ENCODE results near the gene NECAB3. TPM values are rescaled to one million over a fixed set of nuclear protein-coding genes. Genes with fewer than 3 reads are reported as not detected.
A peak's percentile ranks its signal among the peaks of the same experiment; 100 is the strongest.

The NECAB3 gene
- total RNA-seq, 1 donor from 2014 or later: 63.3 TPM

GRCh38 chr20:33709398-33709797, 35.2 kb upstream of the NECAB3 start:
- H3K36me3 Mint-ChIP-seq (ENCODE audit: low read depth): no peaks in the 10 kb centered on the region

DNA sequence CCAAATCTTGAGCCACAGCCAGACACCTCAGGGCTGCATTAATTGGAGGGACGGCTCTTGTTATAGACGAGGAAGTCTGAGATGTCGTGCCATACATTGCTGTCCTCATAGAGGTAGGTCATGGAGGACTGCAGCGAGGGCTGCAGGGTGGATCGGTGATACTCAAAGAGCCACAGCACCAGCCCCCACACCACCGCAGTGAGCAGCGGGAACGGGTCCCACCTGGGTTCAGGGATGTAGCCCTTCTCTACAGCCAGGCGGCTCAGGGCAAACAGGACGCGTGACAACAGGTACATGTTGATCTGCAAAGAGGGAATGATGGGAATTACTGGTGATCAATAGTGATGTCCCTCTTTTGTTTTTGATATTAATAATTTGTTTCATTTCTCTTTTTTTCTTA, 33.4 kb upstream of the NECAB3 start:
- H3K9me3 Mint-ChIP-seq: no peaks in the 10 kb centered on the region
- TF ChIP-seq, protein P1, sequence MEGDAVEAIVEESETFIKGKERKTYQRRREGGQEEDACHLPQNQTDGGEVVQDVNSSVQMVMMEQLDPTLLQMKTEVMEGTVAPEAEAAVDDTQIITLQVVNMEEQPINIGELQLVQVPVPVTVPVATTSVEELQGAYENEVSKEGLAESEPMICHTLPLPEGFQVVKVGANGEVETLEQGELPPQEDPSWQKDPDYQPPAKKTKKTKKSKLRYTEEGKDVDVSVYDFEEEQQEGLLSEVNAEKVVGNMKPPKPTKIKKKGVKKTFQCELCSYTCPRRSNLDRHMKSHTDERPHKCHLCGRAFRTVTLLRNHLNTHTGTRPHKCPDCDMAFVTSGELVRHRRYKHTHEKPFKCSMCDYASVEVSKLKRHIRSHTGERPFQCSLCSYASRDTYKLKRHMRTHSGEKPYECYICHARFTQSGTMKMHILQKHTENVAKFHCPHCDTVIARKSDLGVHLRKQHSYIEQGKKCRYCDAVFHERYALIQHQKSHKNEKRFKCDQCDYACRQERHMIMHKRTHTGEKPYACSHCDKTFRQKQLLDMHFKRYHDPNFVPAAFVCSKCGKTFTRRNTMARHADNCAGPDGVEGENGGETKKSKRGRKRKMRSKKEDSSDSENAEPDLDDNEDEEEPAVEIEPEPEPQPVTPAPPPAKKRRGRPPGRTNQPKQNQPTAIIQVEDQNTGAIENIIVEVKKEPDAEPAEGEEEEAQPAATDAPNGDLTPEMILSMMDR (conservative IDR thresholded peaks at IDR 0.05): no peak
- no peak overlapping the region for H3K4me3 Mint-ChIP-seq
- peak overlapping the region; percentile 35 for H3K27ac Mint-ChIP-seq (ENCODE audit: unreplicated experiment)
- H3K27me3 Mint-ChIP-seq (ENCODE audit: low read depth): no peaks in the 10 kb centered on the region
- peaks cover 8% of the 10 kb centered on the region for H3K4me1 Mint-ChIP-seq
- DNase-seq (ENCODE audit: low read depth, low spot score): no peak
- no peaks in the 10 kb centered on the region for H3K36me3 Mint-ChIP-seq (ENCODE audit: low read depth)

More at GRCh38 chr20:33709398-33709797, 35.2 kb upstream of the NECAB3 start:
- no peaks in the 10 kb centered on the region for H3K9me3 Mint-ChIP-seq
- TF ChIP-seq, protein P1 (conservative IDR thresholded peaks at IDR 0.05): no peak
- DNase-seq (ENCODE audit: low read depth, low spot score): no peak
- H3K27me3 Mint-ChIP-seq (ENCODE audit: low read depth): no peaks in the 10 kb centered on the region
- H3K4me1 Mint-ChIP-seq: peaks cover 8% of the 10 kb centered on the region
- H3K4me3 Mint-ChIP-seq: no peak overlapping the region
- H3K27ac Mint-ChIP-seq (ENCODE audit: unreplicated experiment): no peak overlapping the region

DNA sequence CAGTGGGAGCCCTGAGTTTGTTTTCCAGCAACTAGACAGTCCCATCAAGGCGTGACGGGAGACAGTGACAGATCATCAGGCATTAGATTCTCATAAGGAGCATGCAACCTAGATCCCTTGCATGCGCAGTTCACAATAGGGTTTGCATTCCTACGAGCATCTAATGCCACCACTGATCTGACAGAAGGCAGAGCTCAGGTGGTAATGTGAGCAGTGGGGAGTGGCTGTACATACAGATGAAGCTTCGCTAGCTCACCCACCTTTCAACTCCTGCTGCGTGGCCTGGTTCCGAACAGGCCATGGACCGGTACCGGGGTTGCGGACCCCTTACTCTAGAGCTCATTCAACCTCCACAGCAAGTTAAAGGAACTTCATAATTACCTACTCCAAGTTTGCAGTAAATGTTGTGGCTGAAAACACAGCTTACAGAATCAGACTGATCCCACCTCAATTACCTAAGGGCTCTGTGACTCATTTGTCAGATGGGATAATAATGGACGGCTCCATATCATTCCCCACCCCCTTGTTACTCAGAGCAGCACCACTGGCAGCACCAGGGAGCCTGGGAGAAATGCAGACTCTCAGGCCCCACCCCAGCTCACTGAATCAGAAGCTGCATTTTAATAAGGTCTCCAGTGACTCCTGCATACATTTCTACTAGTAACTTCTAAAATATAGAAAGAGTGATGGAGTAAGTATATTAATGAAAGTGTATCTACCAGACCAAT, 30.1 kb upstream of the NECAB3 start:
- H3K9me3 Mint-ChIP-seq: peaks cover 3% of the 10 kb centered on the region
- H3K27me3 Mint-ChIP-seq (ENCODE audit: low read depth): no peaks in the 10 kb centered on the region
- no peak for DNase-seq (ENCODE audit: low read depth, low spot score)
- peaks cover 8% of the 10 kb centered on the region for H3K4me1 Mint-ChIP-seq
- TF ChIP-seq, protein P1 (conservative IDR thresholded peaks at IDR 0.05): no peak
- no peak overlapping the region for H3K4me3 Mint-ChIP-seq
- H3K27ac Mint-ChIP-seq (ENCODE audit: unreplicated experiment): no peak overlapping the region
- peaks cover 5% of the 10 kb centered on the region for H3K36me3 Mint-ChIP-seq (ENCODE audit: low read depth)

DNA sequence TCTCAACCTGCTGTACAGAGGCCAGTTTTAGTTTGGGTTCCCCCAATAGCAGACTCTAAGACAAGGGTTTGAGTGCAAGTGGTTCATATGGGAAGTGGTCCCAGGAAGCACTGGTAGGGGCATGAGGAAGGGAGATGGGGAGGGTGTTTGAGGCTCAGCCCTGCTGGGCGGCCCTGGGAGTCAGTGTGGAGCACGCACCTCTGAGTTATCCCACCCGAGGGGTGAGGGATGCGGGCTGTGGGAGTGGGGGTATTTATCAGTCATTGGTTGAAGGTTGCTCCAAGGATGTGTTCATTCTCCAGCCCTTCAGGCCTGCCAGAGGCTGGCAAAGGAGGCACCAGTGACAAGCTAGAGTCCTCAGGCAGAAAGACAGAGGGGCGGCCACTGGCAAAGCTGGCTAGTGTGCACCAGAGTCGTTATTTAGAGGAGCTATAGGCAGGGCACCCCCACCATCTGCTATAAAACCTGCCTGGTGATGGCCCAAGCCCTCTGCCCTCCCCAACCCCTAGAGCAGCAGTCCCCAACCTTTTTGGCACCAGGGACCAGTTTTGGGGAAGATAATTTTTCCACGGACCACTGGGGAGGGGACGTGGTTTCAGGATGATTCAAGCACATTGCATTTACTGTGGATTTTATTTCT, 29.4 kb upstream of the NECAB3 start:
- Mint-ChIP-seq H3K4me3 (no peak overlapping the region), H3K27me3 (ENCODE audit: low read depth) (no peaks in the 10 kb centered on the region), H3K36me3 (ENCODE audit: low read depth) (peaks cover 5% of the 10 kb centered on the region), H3K4me1 (peaks cover 8% of the 10 kb centered on the region), H3K27ac (ENCODE audit: unreplicated experiment) (peak overlapping the region; percentile 9), H3K9me3 (peaks cover 3% of the 10 kb centered on the region)
- TF ChIP-seq, protein P1 (conservative IDR thresholded peaks at IDR 0.05): no peak
- DNase-seq (ENCODE audit: low read depth, low spot score): no peak

- Mint-ChIP-seq H3K27ac (ENCODE audit: unreplicated experiment) (peak overlapping the region; percentile 1), H3K4me1 (peaks cover 8% of the 10 kb centered on the region), H3K4me3 (no peak overlapping the region), H3K9me3 (peaks cover 5% of the 10 kb centered on the region), H3K27me3 (ENCODE audit: low read depth) (no peaks in the 10 kb centered on the region), H3K36me3 (ENCODE audit: low read depth) (peaks cover 7% of the 10 kb centered on the region)
- TF ChIP-seq, protein P1 (conservative IDR thresholded peaks at IDR 0.05): no peak
- no peak for DNase-seq (ENCODE audit: low read depth, low spot score)
Measured at GRCh38 chr20:33702861-33703260, 28.6 kb upstream of the NECAB3 start.

All from neural crest cell (in vitro differentiated cells).